Epidermal melanocyte (primary cell): ENCODE data around the gene TFF2.

Experiments
- DNase-seq: peaks from one replicate; pipeline ENCODE4 v3.0.0; 2011; ENCODE audit warnings: low spot score; ENCODE audit not compliant: insufficient read length

The TFF2 gene

DNA sequence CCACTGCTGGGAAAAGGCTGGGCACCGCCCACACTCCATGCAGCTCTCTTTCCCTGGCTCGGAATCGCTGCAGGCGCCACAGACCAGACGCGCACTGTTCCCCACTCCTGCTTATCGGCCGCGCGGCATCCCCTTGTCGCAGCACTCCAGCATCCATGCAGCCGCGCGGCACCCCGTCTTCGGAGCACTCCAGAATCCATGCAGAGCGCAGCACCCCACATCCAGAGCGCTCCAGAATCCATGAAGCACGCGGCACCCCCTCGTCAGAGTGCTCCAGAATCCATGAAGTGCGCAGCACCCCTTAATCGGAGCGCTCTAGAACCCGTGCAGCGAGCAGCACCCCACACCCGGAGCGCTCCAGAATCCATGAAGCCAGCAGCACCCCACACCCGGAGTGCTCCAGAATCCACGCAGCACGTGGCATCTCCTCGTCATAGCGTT, 45.1 kb downstream of the TFF2 start:
- no peak for DNase-seq

- no peak for DNase-seq
Measured at GRCh38 chr21:42304556-42305454, 46.0 kb downstream of the TFF2 start.

DNA sequence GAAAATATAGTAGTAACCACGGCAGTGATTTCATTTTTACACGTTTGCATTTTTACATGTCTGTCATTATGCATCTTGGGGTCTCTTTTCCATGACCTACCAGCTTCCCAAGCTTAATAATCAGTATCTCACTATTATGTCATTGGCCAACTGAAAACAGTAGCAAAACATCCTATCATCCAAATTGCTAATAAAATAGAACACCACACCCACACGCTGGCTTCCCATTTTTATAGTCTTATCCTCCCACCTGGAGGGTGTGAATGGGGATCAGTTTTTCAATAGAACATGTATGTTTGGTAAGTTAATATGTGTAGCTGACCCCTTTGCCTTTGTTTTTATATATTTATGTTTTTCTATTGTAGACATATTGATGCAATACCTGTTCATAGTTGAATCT, 47.4 kb downstream of the TFF2 start:
- DNase-seq = no peak

DNA sequence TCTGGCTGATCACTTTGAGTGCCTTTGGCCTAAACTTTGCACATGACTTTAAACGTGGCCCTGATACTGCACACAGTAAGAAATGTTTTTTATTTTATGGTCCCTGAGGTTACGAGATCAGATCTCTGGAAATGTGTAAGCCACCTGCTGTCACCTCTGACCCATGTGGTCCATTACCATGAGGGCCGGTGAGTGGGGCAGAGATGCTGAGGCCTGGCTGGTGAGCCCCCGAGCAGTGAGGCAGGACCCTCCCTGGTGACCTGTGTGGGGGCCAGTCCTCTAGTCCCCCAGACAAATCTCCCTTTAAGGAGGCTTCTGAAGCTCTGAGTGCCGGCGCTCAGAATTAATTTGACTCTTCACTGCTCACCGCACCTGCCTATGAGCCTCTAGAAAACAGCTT, 48.0 kb downstream of the TFF2 start:
- no peak for DNase-seq

DNA sequence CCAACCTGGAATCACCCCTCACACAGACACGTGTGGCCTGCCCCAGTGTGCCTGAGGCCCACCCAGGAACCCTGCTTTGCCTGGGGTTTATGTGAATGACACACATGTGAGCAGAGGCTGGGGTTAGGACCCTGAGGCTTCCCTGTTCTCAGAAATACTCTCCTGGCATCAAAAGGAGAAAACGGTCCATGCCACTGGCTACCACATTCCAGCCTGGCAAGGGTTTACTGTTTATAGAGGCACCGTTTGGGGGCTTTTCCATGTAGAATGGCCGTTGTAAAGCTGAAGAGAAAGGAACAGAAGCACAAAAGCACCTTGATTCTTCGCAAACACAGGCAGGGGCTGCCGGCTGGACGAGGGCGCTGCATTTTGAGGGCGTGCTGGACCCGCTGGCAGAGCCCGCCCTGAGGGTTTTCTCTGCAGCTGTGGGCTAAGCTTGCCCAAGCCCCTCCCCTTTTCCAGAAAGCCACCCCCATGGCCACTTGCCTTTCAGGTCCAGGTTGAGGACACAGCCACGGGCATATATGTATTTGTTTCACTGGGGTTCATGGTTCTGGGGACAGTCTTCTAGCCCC, 48.6 kb downstream of the TFF2 start:
- no peak for DNase-seq

DNA sequence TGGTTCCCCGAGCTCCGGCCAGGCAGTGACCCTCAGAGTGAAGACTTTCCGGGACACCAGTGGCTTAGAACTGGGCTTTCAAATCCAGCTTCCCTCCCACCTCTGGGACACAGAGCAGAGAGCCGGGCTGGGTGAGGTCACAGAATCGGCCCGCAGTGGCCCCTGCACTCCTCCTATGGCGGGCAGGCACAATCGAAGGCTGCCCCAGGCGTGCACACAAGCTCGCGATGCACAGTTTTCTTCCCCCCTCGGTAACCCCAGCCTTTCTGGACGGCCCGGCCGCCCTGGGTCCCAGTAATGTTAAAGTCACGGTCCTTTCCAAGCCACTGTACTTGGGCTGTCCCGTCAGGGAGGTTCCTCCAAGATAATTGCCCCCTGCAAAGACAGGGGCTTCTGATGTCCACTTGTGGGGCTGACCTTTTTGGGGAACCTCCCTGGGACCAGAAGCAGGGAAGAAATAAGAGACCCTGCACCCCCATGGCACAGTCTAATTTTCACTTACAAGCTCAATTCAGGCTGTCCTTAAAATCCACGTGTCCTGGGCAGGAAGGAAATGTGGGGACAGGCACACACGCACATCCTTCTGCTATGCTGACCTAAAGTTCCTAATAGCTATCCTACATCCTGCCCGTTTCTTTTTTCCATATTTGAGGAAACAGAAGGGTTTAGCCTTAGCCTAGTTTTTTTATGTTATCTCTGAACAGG, 49.3 kb downstream of the TFF2 start:
- DNase-seq = no peak

DNA sequence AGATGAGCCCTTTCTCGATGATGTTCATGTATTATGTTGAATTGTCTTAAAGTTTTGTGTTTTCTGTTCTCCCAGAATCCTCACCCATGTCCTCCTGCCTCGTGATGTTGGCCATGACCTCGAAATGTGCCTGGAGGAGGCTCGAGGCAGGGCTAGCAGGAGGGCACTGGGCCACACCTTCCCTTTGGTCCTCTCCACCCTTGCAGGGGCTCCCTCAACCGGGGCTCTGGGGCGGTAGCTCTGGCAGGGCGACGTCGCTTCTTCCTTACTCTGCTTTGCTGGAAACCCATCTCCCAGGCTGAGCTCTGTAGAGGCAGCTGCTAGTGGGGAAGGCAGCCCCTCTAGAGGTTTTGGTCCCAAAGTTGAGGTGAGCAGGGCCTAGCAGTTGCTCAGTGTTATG, 49.8 kb downstream of the TFF2 start:
- DNase-seq = no peak

DNA sequence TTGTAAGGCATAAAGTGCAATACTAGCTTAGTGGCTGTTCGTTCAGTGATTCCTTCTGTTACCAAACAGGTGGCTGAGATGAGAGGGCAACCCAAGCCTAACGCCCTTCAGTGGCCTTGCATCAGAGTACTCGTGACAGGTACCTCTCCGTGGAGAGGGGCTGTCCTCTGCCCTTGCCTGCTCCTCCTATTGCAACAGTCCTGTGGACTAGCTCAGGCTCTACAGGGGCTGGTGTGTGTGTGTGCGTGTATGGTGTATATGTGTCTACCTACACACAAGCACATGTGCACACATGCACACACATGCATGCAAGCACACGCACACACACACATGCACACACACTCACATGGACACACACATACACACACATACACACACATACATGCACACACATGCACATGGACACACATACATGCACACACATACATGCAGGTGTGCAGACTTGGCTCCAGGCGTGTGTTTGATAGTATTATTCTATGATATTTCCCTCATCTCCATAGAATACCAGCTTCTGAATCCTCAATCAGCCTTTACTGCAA, 50.7 kb downstream of the TFF2 start:
- DNase-seq = no peak

GRCh38 chr21:42299324-42300044, 51.3 kb downstream of the TFF2 start:
- DNase-seq = no peak

- no peak for DNase-seq
Measured at GRCh38 chr21:42298657-42299056, 52.1 kb downstream of the TFF2 start.

DNA sequence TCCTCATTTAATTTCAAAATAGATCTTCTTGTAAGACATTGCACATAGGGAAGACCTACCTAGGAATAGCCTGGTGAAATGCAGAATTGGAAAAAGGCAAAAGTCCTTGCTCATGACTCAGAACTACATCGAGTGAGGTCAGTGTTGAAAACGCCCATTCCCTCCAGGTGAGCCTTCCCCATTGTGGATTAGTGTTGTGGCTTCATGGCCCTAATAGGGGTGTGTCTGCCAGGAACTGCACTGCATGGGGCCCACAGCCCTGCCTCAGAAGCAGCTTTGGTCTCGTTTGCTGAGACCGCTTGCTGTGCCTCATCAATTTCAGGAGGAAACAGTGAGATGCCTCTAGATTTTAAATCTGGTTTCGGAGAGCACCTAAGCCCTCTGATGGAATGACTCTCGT, 52.6 kb downstream of the TFF2 start:
- no peak for DNase-seq

- no peak for DNase-seq
Measured at GRCh38 chr21:42297377-42297776, 53.4 kb downstream of the TFF2 start.

GRCh38 chr21:42296501-42296900, 54.3 kb downstream of the TFF2 start:
- DNase-seq = no peak
